ENCODE data around the gene KCTD6.

Gene KCTD6

GRCh38 chr3:58532794-58533220, 40.9 kb downstream of the KCTD6 start:
- Histone ChIP-seq H3K9me3 (no peaks in the 10 kb centered on the region), H3K36me3 (no peaks in the 10 kb centered on the region), H3K4me3 (ENCODE audit: low read depth in 1 of 2, low read length in 1 of 2) (no peak overlapping the region), H3K27me3 (no peaks in the 10 kb centered on the region), H3K27ac (no peak overlapping the region), H3K4me1 (ENCODE audit: control insufficient read depth in 1 of 2, insufficient read depth in 1 of 2, low read depth in 1 of 2, low read length in 1 of 2) (peaks cover 3% of the 10 kb centered on the region in 2 experiments)
- TF ChIP-seq, protein P1, sequence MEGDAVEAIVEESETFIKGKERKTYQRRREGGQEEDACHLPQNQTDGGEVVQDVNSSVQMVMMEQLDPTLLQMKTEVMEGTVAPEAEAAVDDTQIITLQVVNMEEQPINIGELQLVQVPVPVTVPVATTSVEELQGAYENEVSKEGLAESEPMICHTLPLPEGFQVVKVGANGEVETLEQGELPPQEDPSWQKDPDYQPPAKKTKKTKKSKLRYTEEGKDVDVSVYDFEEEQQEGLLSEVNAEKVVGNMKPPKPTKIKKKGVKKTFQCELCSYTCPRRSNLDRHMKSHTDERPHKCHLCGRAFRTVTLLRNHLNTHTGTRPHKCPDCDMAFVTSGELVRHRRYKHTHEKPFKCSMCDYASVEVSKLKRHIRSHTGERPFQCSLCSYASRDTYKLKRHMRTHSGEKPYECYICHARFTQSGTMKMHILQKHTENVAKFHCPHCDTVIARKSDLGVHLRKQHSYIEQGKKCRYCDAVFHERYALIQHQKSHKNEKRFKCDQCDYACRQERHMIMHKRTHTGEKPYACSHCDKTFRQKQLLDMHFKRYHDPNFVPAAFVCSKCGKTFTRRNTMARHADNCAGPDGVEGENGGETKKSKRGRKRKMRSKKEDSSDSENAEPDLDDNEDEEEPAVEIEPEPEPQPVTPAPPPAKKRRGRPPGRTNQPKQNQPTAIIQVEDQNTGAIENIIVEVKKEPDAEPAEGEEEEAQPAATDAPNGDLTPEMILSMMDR (IDR thresholded peaks at IDR 0.05) = peak; percentile 85

DNA sequence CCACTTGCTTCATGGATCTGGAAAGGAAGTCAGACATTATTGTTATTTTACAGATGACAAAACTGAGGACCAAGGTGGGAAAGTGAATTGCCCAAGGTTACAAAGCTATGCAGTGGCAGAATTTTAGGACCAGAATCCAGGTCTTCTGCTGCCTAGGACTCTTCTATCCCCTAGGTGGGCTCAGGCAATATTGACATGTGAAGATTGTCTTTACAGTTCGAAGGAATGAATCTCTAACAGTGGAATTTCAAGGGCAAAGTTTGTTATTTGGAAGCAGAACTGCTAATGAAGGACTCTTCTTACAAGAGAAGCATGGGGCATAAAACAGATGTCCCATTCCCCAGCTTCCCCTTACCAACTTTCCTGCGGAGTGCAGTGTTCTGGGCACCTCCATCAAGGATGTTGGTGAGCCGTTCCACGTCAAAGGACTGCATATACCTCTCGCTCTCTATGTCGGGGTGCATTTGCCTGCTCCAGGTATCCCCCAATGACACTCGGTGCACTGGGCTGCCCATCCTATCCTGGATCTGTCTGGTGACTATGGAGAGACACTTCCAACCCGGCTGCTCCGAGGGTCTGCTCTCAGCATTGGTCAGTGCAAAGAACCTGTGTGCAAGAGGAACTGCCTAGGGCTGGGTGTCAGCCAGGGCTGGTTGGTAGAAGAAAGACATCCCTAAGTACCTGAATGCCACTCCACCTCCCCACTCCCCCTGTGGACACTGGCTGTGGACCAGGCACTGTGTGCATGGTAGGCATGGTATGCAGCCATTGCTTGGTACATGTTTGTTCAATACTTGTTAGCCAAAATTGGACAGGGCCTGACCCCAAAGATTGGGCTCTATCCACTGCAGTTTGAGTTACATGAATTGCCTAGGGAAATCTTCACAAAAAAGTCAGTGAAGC, 42.9 kb downstream of the KCTD6 start:
- H3K27me3 ChIP-seq = no peaks in the 10 kb centered on the region
- H3K4me3 ChIP-seq (ENCODE audit: low read depth in 1 of 2, low read length in 1 of 2) = no peak overlapping the region
- TF ChIP-seq, protein P1 (IDR thresholded peaks at IDR 0.05) = no peak
- no peaks in the 10 kb centered on the region for H3K9me3 ChIP-seq
- H3K36me3 ChIP-seq = no peaks in the 10 kb centered on the region
- no peak overlapping the region for H3K27ac ChIP-seq
- peaks cover 3 to 5% of the 10 kb centered on the region in 2 experiments for H3K4me1 ChIP-seq (ENCODE audit: control insufficient read depth in 1 of 2, insufficient read depth in 1 of 2, low read depth in 1 of 2, low read length in 1 of 2)

GRCh38 chr3:58535531-58536500, 43.9 kb downstream of the KCTD6 start:
- H3K9me3 ChIP-seq = no peaks in the 10 kb centered on the region
- H3K27ac ChIP-seq = no peak overlapping the region
- TF ChIP-seq, protein P1 (IDR thresholded peaks at IDR 0.05) = no peak
- no peak overlapping the region for H3K4me3 ChIP-seq (ENCODE audit: low read depth in 1 of 2, low read length in 1 of 2)
- no peaks in the 10 kb centered on the region for H3K27me3 ChIP-seq
- no peaks in the 10 kb centered on the region for H3K36me3 ChIP-seq
- peaks cover 3 to 5% of the 10 kb centered on the region in 2 experiments for H3K4me1 ChIP-seq (ENCODE audit: control insufficient read depth in 1 of 2, insufficient read depth in 1 of 2, low read depth in 1 of 2, low read length in 1 of 2)

GRCh38 chr3:58536501-58537411, 44.9 kb downstream of the KCTD6 start, which contains the start of gene ACOX2:
Gene ACOX2 (minus strand): TSS chr3:58537190. CDS start chr3:58535106, 2,084 bp downstream.
- TF ChIP-seq, protein P1 (IDR thresholded peaks at IDR 0.05) = no peak
- Histone ChIP-seq H3K9me3 (no peaks in the 10 kb centered on the region), H3K27ac (no peak within 1 kb of the TSS), H3K4me3 (ENCODE audit: low read depth in 1 of 2, low read length in 1 of 2) (no peak within 1 kb of the TSS), H3K4me1 (ENCODE audit: control insufficient read depth in 1 of 2, insufficient read depth in 1 of 2, low read depth in 1 of 2, low read length in 1 of 2) (peaks cover 3 to 5% of the 10 kb centered on the region in 2 experiments), H3K27me3 (no peaks in the 10 kb centered on the region), H3K36me3 (no peaks in the 10 kb centered on the region)

Data from neutrophil (primary cell).